ENCODE measurements around the gene TMEM108.

The TMEM108 gene

GRCh38 chr3:133238015-133238414 lies 199.8 kb downstream of the TMEM108 start:
- no peak for DNase-seq

- no peak for DNase-seq
These were observed 207.9 kb downstream of the TMEM108 start for GRCh38 chr3:133246119-133246518.

- no peak for DNase-seq
These were observed 208.6 kb downstream of the TMEM108 start for GRCh38 chr3:133246773-133247172.

GRCh38 chr3:133248389-133248788 lies 210.2 kb downstream of the TMEM108 start:
- DNase-seq: no peak

- no peak for DNase-seq
These were observed 211.3 kb downstream of the TMEM108 start for GRCh38 chr3:133249490-133249889.

- no peak for DNase-seq
These were observed 216.0 kb downstream of the TMEM108 start for GRCh38 chr3:133254151-133254550.

GRCh38 chr3:133254716-133255115 lies 216.5 kb downstream of the TMEM108 start:
- no peak for DNase-seq

- DNase-seq: no peak
These were observed 218.7 kb downstream of the TMEM108 start for GRCh38 chr3:133256787-133257483.

GRCh38 chr3:133258358-133258757 lies 220.2 kb downstream of the TMEM108 start:
- no peak for DNase-seq

GRCh38 chr3:133259767-133260166 lies 221.6 kb downstream of the TMEM108 start:
- no peak for DNase-seq

GRCh38 chr3:133262333-133262732 lies 224.1 kb downstream of the TMEM108 start:
- no peak for DNase-seq

- no peak for DNase-seq
These were observed 226.7 kb downstream of the TMEM108 start for GRCh38 chr3:133264920-133265319.

- DNase-seq: no peak
These were observed 230.5 kb downstream of the TMEM108 start for GRCh38 chr3:133268726-133269134.

GRCh38 chr3:133269393-133269792 lies 231.2 kb downstream of the TMEM108 start:
- DNase-seq: no peak

GRCh38 chr3:133270631-133271030 lies 232.4 kb downstream of the TMEM108 start:
- no peak for DNase-seq

- DNase-seq: no peak
These were observed 232.9 kb downstream of the TMEM108 start for GRCh38 chr3:133271042-133271441.

- no peak for DNase-seq
These were observed 233.3 kb downstream of the TMEM108 start for GRCh38 chr3:133271539-133271938.

- DNase-seq: no peak
These were observed 235.2 kb downstream of the TMEM108 start for GRCh38 chr3:133273346-133273745.

GRCh38 chr3:133274477-133274876 lies 236.3 kb downstream of the TMEM108 start:
- DNase-seq: no peak

- DNase-seq: no peak
These were observed 238.4 kb downstream of the TMEM108 start for GRCh38 chr3:133276594-133276993.

GRCh38 chr3:133277813-133278212 lies 239.6 kb downstream of the TMEM108 start:
- no peak for DNase-seq

- no peak for DNase-seq
These were observed 240.3 kb downstream of the TMEM108 start for GRCh38 chr3:133278260-133279043.

- DNase-seq: no peak
These were observed 242.4 kb downstream of the TMEM108 start for GRCh38 chr3:133280586-133280985.

GRCh38 chr3:133282236-133282635 lies 244.0 kb downstream of the TMEM108 start:
- DNase-seq: no peak

All from NK-92 treated with Interleukin-12 subunit alpha and Interleukin-12 subunit beta, amount 100 ng/mL, for 24 hours (cell line).